GM12878 (cell line): Measurements from ENCODE around the gene MACROD2. TPM values are rescaled to one million over a fixed set of nuclear protein-coding genes. Genes with fewer than 3 reads are reported as not detected.

ENCODE experiments used
- ATAC-seq: fragments of 200-7000 bp; cut with Tn5 transposase; 3 replicates; pipeline ENCODE4 v1.9.1; 2020; ENCODE audit warnings: mild to moderate bottlenecking, moderate library complexity
- BruUV-seq: library from RNA; stranded (reverse); fragments of 400-500 nt; replicated peaks from 2 replicates; lab custom pipeline; 2021; lab: Mats Ljungman, UMichigan
- CTCF ChIA-PET: fragments of 300-600 bp; sonication (Branson Sonifier 250); formaldehyde crosslinking; extraction: SDS; loops from one replicate; lab custom pipeline; 2021; ENCODE audit warnings: inconsistent platforms; lab: Yijun Ruan, JAX
- POLR2A ChIA-PET: fragments of 350-600 bp; formaldehyde crosslinking; extraction: SDS; loops from one replicate; lab custom pipeline; 2021; ENCODE audit warnings: inconsistent platforms; lab: Charles Lee
- RAD21 ChIA-PET: fragments of 300-600 bp; sonication (Branson Sonifier 250); formaldehyde crosslinking; loops from one replicate; lab custom pipeline; 2023; ENCODE audit warnings: antibody characterized with exemption; ENCODE audit not compliant: unreplicated experiment; lab: Charles Lee
- SMC1A ChIA-PET: fragments of 300-600 bp; sonication (Branson Sonifier 250); formaldehyde crosslinking; loops from one replicate; lab custom pipeline; 2023; ENCODE audit not compliant: unreplicated experiment, uncharacterized antibody; lab: Charles Lee
- DNase-seq: peaks from one replicate; pipeline ENCODE4 v3.0.0-alpha.2; 2011; ENCODE audit warnings: low read depth, low spot score
- FAIRE-seq: peaks from 3 replicates; lab custom pipeline; 2011; peaks lifted over from hg19 to GRCh38; lab: Jason Lieb, UNC
- H2AFZ ChIP-seq: 2 replicates; pipeline ENCODE4 v1.6.0; 2011; ENCODE audit warnings: low read depth, low read length, control low read depth; ENCODE audit not compliant: control insufficient read depth
- H3K27ac ChIP-seq: 2 replicates; pipeline ENCODE4 v1.5.1; 2011; ENCODE audit warnings: control low read depth; ENCODE audit not compliant: control insufficient read depth, insufficient read depth
- H3K27me3 ChIP-seq, 2 experiments: replicated peaks in 1 of 2; 2 replicates each; pipeline versions ENCODE4 v1.6.0 to v1.6.1; 2011; ENCODE audit warnings: low read length in 1 of 2; ENCODE audit not compliant: control insufficient read depth in 2 of 2, insufficient read depth in 2 of 2
- H3K36me3 ChIP-seq, 2 experiments: 2 replicates each; pipeline ENCODE4 v1.5.1; 2011; ENCODE audit warnings: low read length in 1 of 2; ENCODE audit not compliant: control insufficient read depth in 2 of 2, insufficient read depth in 2 of 2
- H3K4me1 ChIP-seq: 2 replicates; pipeline ENCODE4 v1.6.1; 2011; ENCODE audit warnings: mild to moderate bottlenecking, low read length, moderate library complexity, mixed read lengths; ENCODE audit not compliant: control insufficient read depth, insufficient read depth
- H3K4me2 ChIP-seq: 2 replicates; pipeline ENCODE4 v1.6.0; 2011; ENCODE audit warnings: control low read depth; ENCODE audit not compliant: control insufficient read depth, insufficient read depth
- H3K4me3 ChIP-seq: fragments of 200-600 bp; sonication (generic); 2 replicates; pipeline ENCODE4 v1.5.1; 2016
- H3K79me2 ChIP-seq: 2 replicates; pipeline ENCODE4 v1.6.0; 2011; ENCODE audit warnings: low read length; ENCODE audit not compliant: control insufficient read depth, insufficient read depth
- H3K9ac ChIP-seq: 2 replicates; pipeline ENCODE4 v1.8.0; 2011; ENCODE audit warnings: low read length, control low read depth, mixed read lengths; ENCODE audit not compliant: control insufficient read depth, insufficient read depth
- H3K9me3 ChIP-seq: replicated peaks from 3 replicates; pipeline ENCODE4 v1.5.1; 2011; ENCODE audit warnings: mild to moderate bottlenecking, low read length; ENCODE audit not compliant: control insufficient read depth, insufficient read depth
- H4K20me1 ChIP-seq: 2 replicates; pipeline ENCODE4 v1.6.0; 2011; ENCODE audit not compliant: control insufficient read depth, insufficient read depth
- BHLHE40 ChIP-seq, 2 experiments: fragments of 450-650 bp in 1 of 2; IDR thresholded peaks; 2 replicates each; pipeline ENCODE4 v1.6.1; 2011 to 2017; ENCODE audit warnings: low read depth in 2 of 2, borderline replicate concordance in 1 of 2, improper control_type of control experiment in 1 of 2, low read length in 1 of 2, mild to moderate bottlenecking in 1 of 2
- ETV6 ChIP-seq, 2 experiments: fragments of 450-650 bp in 1 of 2; IDR thresholded peaks in 1 of 2; conservative IDR thresholded peaks in 1 of 2; 2 replicates each; pipeline ENCODE4 v1.6.1; 2014; ENCODE audit warnings: antibody characterized with exemption in 1 of 2, borderline replicate concordance in 1 of 2, low read depth in 1 of 2, mild to moderate bottlenecking in 1 of 2, moderate library complexity in 1 of 2
- NFYB ChIP-seq: IDR thresholded peaks from 2 replicates; pipeline ENCODE4 v1.6.1; 2011; ENCODE audit warnings: low read depth, mild to moderate bottlenecking, low read length, improper control_type of control experiment, moderate library complexity; ENCODE audit not compliant: insufficient read depth
- PAX8 ChIP-seq: fragments of 450-650 bp; IDR thresholded peaks from 2 replicates; pipeline ENCODE4 v1.6.1; 2017; ENCODE audit warnings: mild to moderate bottlenecking, moderate library complexity
- POLR2AphosphoS2 ChIP-seq: IDR thresholded peaks from 2 replicates; pipeline ENCODE4 v1.6.1; 2011; ENCODE audit warnings: low read depth, mild to moderate bottlenecking, low read length, improper control_type of control experiment, moderate library complexity
- PRDM15 ChIP-seq: fragments of 450-650 bp; formaldehyde crosslinking; IDR thresholded peaks from 2 replicates; pipeline ENCODE4 v1.4.0; 2020; ENCODE audit warnings: mild to moderate bottlenecking, moderate library complexity
- SP1 ChIP-seq: IDR thresholded peaks from one replicate; pipeline ENCODE4 v1.6.1; 2011; ENCODE audit warnings: low read depth, low read length
- STAT1 ChIP-seq: fragments of 450-650 bp; conservative IDR thresholded peaks from 2 replicates; pipeline ENCODE4 v1.6.1; 2014; ENCODE audit warnings: antibody characterized with exemption, mild to moderate bottlenecking
- SUZ12 ChIP-seq: fragments of 200-600 bp; sonication (generic); IDR thresholded peaks from one replicate; pipeline ENCODE4 v1.6.1; 2018; ENCODE audit warnings: antibody characterized with exemption, mild to moderate bottlenecking; ENCODE audit not compliant: unreplicated experiment
- ZZZ3 ChIP-seq: IDR thresholded peaks from 2 replicates; pipeline ENCODE4 v1.6.1; 2011; ENCODE audit warnings: low read depth; ENCODE audit not compliant: control insufficient read depth, insufficient read length
- in situ Hi-C: fragments of 300-500 bp; cut with MboI; formaldehyde crosslinking; loops from 9 replicates; pipeline ENCODE4 v1.14.3; 2018; ENCODE audit warnings: mixed read lengths
- intact Hi-C: fragments of 100-400 bp; cut with micrococcal nuclease; formaldehyde crosslinking; loops from one replicate; pipeline ENCODE4 v1.14.2; 2022; ENCODE audit not compliant: unreplicated experiment
- polyA plus RNA-seq, 11 experiments: library from polyadenylated mRNA; depleted of rRNA in 4 of 11; unstranded in 6 of 11; stranded (reverse) in 5 of 11; fragments of >200 nt; fragmentation: Nextera tagmentation in 4 of 11; fragmentation: Illumina TruSeq in 1 of 11; extraction: Ambion mirVana in 4 of 11; extraction: Trizol in 1 of 11; gene quantifications; 1 replicate in 1 of 11; 2 replicates in 10 of 11; pipeline versions ENCODE4 v1.2.1 to v1.2.3, GENCODE V29; 2011 to 2016; ENCODE audit warnings: inconsistent platforms in 2 of 11, missing spikeins in 2 of 11, low read depth in 1 of 11
- total RNA-seq, 4 experiments: library from RNA; depleted of rRNA in 3 of 4; stranded (reverse); fragments of >200 nt in 3 of 4; fragmentation: Illumina TruSeq in 1 of 4; extraction: Trizol in 1 of 4; gene quantifications; 2 replicates each; pipeline versions ENCODE4 v1.2.1 to v1.2.3, GENCODE V29; 2013 to 2021
- TF ChIP-seq, protein P1 (sequence below): fragments of 450-650 bp; IDR thresholded peaks from 2 replicates; pipeline ENCODE4 v1.6.1; 2017; ENCODE audit warnings: mild to moderate bottlenecking
- TF ChIP-seq, protein P2 (sequence below): IDR thresholded peaks from 2 replicates; pipeline ENCODE4 v1.6.1; 2012; ENCODE audit warnings: improper control_type of control experiment, low read depth, low read length; ENCODE audit not compliant: insufficient replicate concordance

MACROD2 gene
- total and polyA plus RNA-seq, 10 of the 15 experiments (the other 5 are each of a cell fraction or from before 2014, with no cell fraction given): 1.1 to 21.5 (median 2.2) TPM

DNA sequence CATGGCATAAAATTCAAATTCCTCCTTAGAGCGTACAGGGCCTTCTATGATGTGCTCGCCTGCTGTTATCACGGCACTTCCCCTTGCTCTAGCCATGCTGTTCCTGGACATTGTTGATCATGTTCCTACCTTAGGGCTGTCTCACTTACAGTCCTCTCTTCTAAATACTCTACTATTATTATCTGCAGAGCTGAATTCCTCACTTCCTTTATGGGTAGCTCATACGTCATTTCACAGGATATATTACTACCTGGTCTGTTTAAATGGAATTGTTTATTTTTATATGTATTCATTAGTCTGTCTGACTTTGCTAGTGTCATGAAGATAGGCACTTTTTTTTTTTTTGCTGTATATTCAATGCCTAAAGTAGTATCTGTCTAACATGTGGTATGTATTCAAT is 436.8 kb downstream of the MACROD2 start (continued):
- TF ChIP-seq POLR2AphosphoS2 (no peak), BHLHE40 (IDR thresholded peaks at IDR 0.05; ENCODE audit: borderline replicate concordance in 1 of 2, low read depth in 2 of 2, low read length in 1 of 2) (no peak)

GRCh38 chr20:14432597-14432996 is 437.3 kb downstream of the MACROD2 start:
- Histone ChIP-seq H3K4me2 (no peak overlapping the region), H3K79me2 (no peaks in the 10 kb centered on the region), H3K4me3 (no peak overlapping the region), H3K27me3 (no peaks in the 10 kb centered on the region), H3K27ac (no peak overlapping the region), H3K36me3 (no peaks in the 10 kb centered on the region), H2AFZ (no peak overlapping the region), H4K20me1 (no peaks in the 10 kb centered on the region), H3K9me3 (no peaks in the 10 kb centered on the region), H3K9ac (no peak overlapping the region), H3K4me1 (no peaks in the 10 kb centered on the region)
- POLR2A ChIA-PET: no interaction called here
- no TSS peak for BruUV-seq
- FAIRE-seq (no peak), ATAC-seq (no peak), DNase-seq (no peak)
- CTCF ChIA-PET: no interaction called here
- intact Hi-C loops (no loop called here), in situ Hi-C loops (no loop called here)
- RAD21 ChIA-PET: no interaction called here
- SMC1A ChIA-PET: no interaction called here
- TF ChIP-seq PAX8 (no peak), PRDM15 (CRISPR knock-in tag) (no peak), ETV6 (conservative IDR thresholded peaks at IDR 0.05 in 1 of 2, IDR thresholded peaks at IDR 0.05 in 1 of 2; ENCODE audit: borderline replicate concordance in 1 of 2, low read depth in 1 of 2) (no peak), NFYB (no peak), SUZ12 (no peak), ZZZ3 (no peak), SP1 (no peak), STAT1 (no peak)
- TF ChIP-seq, protein P1, sequence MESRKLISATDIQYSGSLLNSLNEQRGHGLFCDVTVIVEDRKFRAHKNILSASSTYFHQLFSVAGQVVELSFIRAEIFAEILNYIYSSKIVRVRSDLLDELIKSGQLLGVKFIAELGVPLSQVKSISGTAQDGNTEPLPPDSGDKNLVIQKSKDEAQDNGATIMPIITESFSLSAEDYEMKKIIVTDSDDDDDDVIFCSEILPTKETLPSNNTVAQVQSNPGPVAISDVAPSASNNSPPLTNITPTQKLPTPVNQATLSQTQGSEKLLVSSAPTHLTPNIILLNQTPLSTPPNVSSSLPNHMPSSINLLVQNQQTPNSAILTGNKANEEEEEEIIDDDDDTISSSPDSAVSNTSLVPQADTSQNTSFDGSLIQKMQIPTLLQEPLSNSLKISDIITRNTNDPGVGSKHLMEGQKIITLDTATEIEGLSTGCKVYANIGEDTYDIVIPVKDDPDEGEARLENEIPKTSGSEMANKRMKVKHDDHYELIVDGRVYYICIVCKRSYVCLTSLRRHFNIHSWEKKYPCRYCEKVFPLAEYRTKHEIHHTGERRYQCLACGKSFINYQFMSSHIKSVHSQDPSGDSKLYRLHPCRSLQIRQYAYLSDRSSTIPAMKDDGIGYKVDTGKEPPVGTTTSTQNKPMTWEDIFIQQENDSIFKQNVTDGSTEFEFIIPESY: no peak
- TF ChIP-seq, protein P2, sequence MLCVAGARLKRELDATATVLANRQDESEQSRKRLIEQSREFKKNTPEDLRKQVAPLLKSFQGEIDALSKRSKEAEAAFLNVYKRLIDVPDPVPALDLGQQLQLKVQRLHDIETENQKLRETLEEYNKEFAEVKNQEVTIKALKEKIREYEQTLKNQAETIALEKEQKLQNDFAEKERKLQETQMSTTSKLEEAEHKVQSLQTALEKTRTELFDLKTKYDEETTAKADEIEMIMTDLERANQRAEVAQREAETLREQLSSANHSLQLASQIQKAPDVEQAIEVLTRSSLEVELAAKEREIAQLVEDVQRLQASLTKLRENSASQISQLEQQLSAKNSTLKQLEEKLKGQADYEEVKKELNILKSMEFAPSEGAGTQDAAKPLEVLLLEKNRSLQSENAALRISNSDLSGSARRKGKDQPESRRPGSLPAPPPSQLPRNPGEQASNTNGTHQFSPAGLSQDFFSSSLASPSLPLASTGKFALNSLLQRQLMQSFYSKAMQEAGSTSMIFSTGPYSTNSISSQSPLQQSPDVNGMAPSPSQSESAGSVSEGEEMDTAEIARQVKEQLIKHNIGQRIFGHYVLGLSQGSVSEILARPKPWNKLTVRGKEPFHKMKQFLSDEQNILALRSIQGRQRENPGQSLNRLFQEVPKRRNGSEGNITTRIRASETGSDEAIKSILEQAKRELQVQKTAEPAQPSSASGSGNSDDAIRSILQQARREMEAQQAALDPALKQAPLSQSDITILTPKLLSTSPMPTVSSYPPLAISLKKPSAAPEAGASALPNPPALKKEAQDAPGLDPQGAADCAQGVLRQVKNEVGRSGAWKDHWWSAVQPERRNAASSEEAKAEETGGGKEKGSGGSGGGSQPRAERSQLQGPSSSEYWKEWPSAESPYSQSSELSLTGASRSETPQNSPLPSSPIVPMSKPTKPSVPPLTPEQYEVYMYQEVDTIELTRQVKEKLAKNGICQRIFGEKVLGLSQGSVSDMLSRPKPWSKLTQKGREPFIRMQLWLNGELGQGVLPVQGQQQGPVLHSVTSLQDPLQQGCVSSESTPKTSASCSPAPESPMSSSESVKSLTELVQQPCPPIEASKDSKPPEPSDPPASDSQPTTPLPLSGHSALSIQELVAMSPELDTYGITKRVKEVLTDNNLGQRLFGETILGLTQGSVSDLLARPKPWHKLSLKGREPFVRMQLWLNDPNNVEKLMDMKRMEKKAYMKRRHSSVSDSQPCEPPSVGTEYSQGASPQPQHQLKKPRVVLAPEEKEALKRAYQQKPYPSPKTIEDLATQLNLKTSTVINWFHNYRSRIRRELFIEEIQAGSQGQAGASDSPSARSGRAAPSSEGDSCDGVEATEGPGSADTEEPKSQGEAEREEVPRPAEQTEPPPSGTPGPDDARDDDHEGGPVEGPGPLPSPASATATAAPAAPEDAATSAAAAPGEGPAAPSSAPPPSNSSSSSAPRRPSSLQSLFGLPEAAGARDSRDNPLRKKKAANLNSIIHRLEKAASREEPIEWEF: no peak
